Measurements from ENCODE around the gene PPP4R2.

The PPP4R2 gene

GRCh38 chr3:72950801-72951200, 45.8 kb upstream of the PPP4R2 start:
- H2BK120ac ChIP-seq (ENCODE audit: insufficient read depth, low read length, poor library complexity) = no peak overlapping the region
- H4K8ac ChIP-seq (ENCODE audit: low read depth, low read length) = no peak overlapping the region
- no peaks in the 10 kb centered on the region for H3K9me3 ChIP-seq (ENCODE audit: insufficient read depth, low read depth, low read length)
- no peak overlapping the region for H2AK5ac ChIP-seq (ENCODE audit: low read length)
- H3K36me3 ChIP-seq (ENCODE audit: control insufficient read depth in 1 of 2, insufficient read depth in 2 of 2, low read length in 2 of 2) = no peaks in the 10 kb centered on the region
- no peak overlapping the region for H3K4me3 ChIP-seq (ENCODE audit: low read depth, low read length)
- H3K23ac ChIP-seq (ENCODE audit: low read length) = no peak overlapping the region
- no peak overlapping the region for H4K91ac ChIP-seq (ENCODE audit: low read depth, low read length)
- no CpG with 5 or more reads among the region's 4 CpGs for WGBS (ENCODE audit: extremely low coverage, insufficient coverage, insufficient read length)
- no peak overlapping the region for H3K14ac ChIP-seq (ENCODE audit: low read length)
- no peak overlapping the region for H3K9ac ChIP-seq (ENCODE audit: low read length)
- no peak overlapping the region for H2BK5ac ChIP-seq (ENCODE audit: low read depth, low read length, poor library complexity)
- no peak for DNase-seq
- H3K18ac ChIP-seq (ENCODE audit: low read length) = no peak overlapping the region
- no peaks in the 10 kb centered on the region for H3K79me2 ChIP-seq (ENCODE audit: control insufficient read depth, insufficient read depth, low read length, poor library complexity)
- H2AFZ ChIP-seq (ENCODE audit: insufficient read depth, low read length, poor library complexity) = no peak overlapping the region
- H3K79me1 ChIP-seq (ENCODE audit: low read length) = no peaks in the 10 kb centered on the region
- no peak overlapping the region for H2BK12ac ChIP-seq (ENCODE audit: low read length)
- no peak overlapping the region for H3K27ac ChIP-seq (ENCODE audit: low read depth, low read length)
- H3K4ac ChIP-seq (ENCODE audit: low read depth, low read length) = no peak overlapping the region
- H4K12ac ChIP-seq (ENCODE audit: low read depth, low read length) = no peak overlapping the region
- no peak overlapping the region for H3K4me2 ChIP-seq (ENCODE audit: low read length)
- H3K4me1 ChIP-seq (ENCODE audit: control insufficient read depth in 1 of 2, insufficient read depth in 2 of 2, low read length in 2 of 2) = peaks cover 7 to 9% of the 10 kb centered on the region in 2 experiments
- no peaks in the 10 kb centered on the region for H3K27me3 ChIP-seq (ENCODE audit: insufficient read depth, low read length)

- Histone ChIP-seq H3K23ac (ENCODE audit: low read length) (no peak overlapping the region), H3K4me2 (ENCODE audit: low read length) (peak overlapping the region; percentile 38), H3K4ac (ENCODE audit: low read depth, low read length) (no peak overlapping the region), H3K79me2 (ENCODE audit: control insufficient read depth, insufficient read depth, low read length, poor library complexity) (no peaks in the 10 kb centered on the region), H3K14ac (ENCODE audit: low read length) (no peak overlapping the region), H3K27ac (ENCODE audit: low read depth, low read length) (no peak overlapping the region), H3K79me1 (ENCODE audit: low read length) (no peaks in the 10 kb centered on the region), H4K12ac (ENCODE audit: low read depth, low read length) (no peak overlapping the region), H3K18ac (ENCODE audit: low read length) (no peak overlapping the region), H2AFZ (ENCODE audit: insufficient read depth, low read length, poor library complexity) (no peak overlapping the region), H3K9me3 (ENCODE audit: insufficient read depth, low read depth, low read length) (no peaks in the 10 kb centered on the region), H3K9ac (ENCODE audit: low read length) (no peak overlapping the region), H2BK12ac (ENCODE audit: low read length) (no peak overlapping the region), H2BK120ac (ENCODE audit: insufficient read depth, low read length, poor library complexity) (no peak overlapping the region), H3K4me1 (ENCODE audit: control insufficient read depth in 1 of 2, insufficient read depth in 2 of 2, low read length in 2 of 2) (peaks cover 4 to 7% of the 10 kb centered on the region in 2 experiments), H2AK5ac (ENCODE audit: low read length) (no peak overlapping the region), H2BK5ac (ENCODE audit: low read depth, low read length, poor library complexity) (no peak overlapping the region), H3K36me3 (ENCODE audit: control insufficient read depth in 1 of 2, insufficient read depth in 2 of 2, low read length in 2 of 2) (no peaks in the 10 kb centered on the region), H4K8ac (ENCODE audit: low read depth, low read length) (no peak overlapping the region), H3K4me3 (ENCODE audit: low read depth, low read length) (no peak overlapping the region), H3K27me3 (ENCODE audit: insufficient read depth, low read length) (no peaks in the 10 kb centered on the region), H4K91ac (ENCODE audit: low read depth, low read length) (no peak overlapping the region)
- WGBS (ENCODE audit: extremely low coverage, insufficient coverage, insufficient read length) = no CpG with 5 or more reads among the region's 6 CpGs
- DNase-seq = peak in 1 of 2 donors; percentile 63
These were observed 45.3 kb upstream of the PPP4R2 start for GRCh38 chr3:72951259-72951722.

- WGBS (ENCODE audit: extremely low coverage, insufficient coverage, insufficient read length) = no CpG with 5 or more reads among the region's 7 CpGs
These were observed 43.2 kb upstream of the PPP4R2 start for GRCh38 chr3:72953325-72953956.

GRCh38 chr3:72957297-72957696, 39.3 kb upstream of the PPP4R2 start:
- no peak overlapping the region for H2BK5ac ChIP-seq (ENCODE audit: low read depth, low read length, poor library complexity)
- no peak overlapping the region for H3K18ac ChIP-seq (ENCODE audit: low read length)
- peak overlapping the region; percentile 49 for H2BK120ac ChIP-seq (ENCODE audit: insufficient read depth, low read length, poor library complexity)
- H3K14ac ChIP-seq (ENCODE audit: low read length) = no peak overlapping the region
- no peak overlapping the region for H4K91ac ChIP-seq (ENCODE audit: low read depth, low read length)
- no peak overlapping the region for H2AFZ ChIP-seq (ENCODE audit: insufficient read depth, low read length, poor library complexity)
- no peak overlapping the region for H3K4me2 ChIP-seq (ENCODE audit: low read length)
- no peak overlapping the region for H2AK5ac ChIP-seq (ENCODE audit: low read length)
- no peak overlapping the region for H2BK12ac ChIP-seq (ENCODE audit: low read length)
- no peak overlapping the region for H3K4ac ChIP-seq (ENCODE audit: low read depth, low read length)
- no peak overlapping the region for H3K4me3 ChIP-seq (ENCODE audit: low read depth, low read length)
- H3K9me3 ChIP-seq (ENCODE audit: insufficient read depth, low read depth, low read length) = no peaks in the 10 kb centered on the region
- H3K4me1 ChIP-seq (ENCODE audit: control insufficient read depth in 1 of 2, insufficient read depth in 2 of 2, low read length in 2 of 2) = peaks cover 7 to 12% of the 10 kb centered on the region in 2 experiments
- H3K27me3 ChIP-seq (ENCODE audit: insufficient read depth, low read length) = no peaks in the 10 kb centered on the region
- H3K9ac ChIP-seq (ENCODE audit: low read length) = no peak overlapping the region
- no peak overlapping the region for H3K23ac ChIP-seq (ENCODE audit: low read length)
- no peak overlapping the region for H4K8ac ChIP-seq (ENCODE audit: low read depth, low read length)
- peaks cover 0 to 4% of the 10 kb centered on the region in 2 experiments for H3K36me3 ChIP-seq (ENCODE audit: control insufficient read depth in 1 of 2, insufficient read depth in 2 of 2, low read length in 2 of 2)
- no peak overlapping the region for H4K12ac ChIP-seq (ENCODE audit: low read depth, low read length)
- H3K27ac ChIP-seq (ENCODE audit: low read depth, low read length) = no peak overlapping the region
- no peak for DNase-seq
- H3K79me1 ChIP-seq (ENCODE audit: low read length) = no peaks in the 10 kb centered on the region
- no CpG with 5 or more reads among the region's 8 CpGs for WGBS (ENCODE audit: extremely low coverage, insufficient coverage, insufficient read length)
- no peaks in the 10 kb centered on the region for H3K79me2 ChIP-seq (ENCODE audit: control insufficient read depth, insufficient read depth, low read length, poor library complexity)

More at GRCh38 chr3:72953325-72953956, 43.2 kb upstream of the PPP4R2 start:
- Histone ChIP-seq H2BK120ac (ENCODE audit: insufficient read depth, low read length, poor library complexity) (no peak overlapping the region), H3K4ac (ENCODE audit: low read depth, low read length) (no peak overlapping the region), H4K12ac (ENCODE audit: low read depth, low read length) (no peak overlapping the region), H3K27me3 (ENCODE audit: insufficient read depth, low read length) (no peaks in the 10 kb centered on the region), H3K79me2 (ENCODE audit: control insufficient read depth, insufficient read depth, low read length, poor library complexity) (no peaks in the 10 kb centered on the region), H3K18ac (ENCODE audit: low read length) (no peak overlapping the region), H3K79me1 (ENCODE audit: low read length) (no peaks in the 10 kb centered on the region), H2AFZ (ENCODE audit: insufficient read depth, low read length, poor library complexity) (no peak overlapping the region), H3K9ac (ENCODE audit: low read length) (no peak overlapping the region), H3K4me3 (ENCODE audit: low read depth, low read length) (no peak overlapping the region), H4K91ac (ENCODE audit: low read depth, low read length) (no peak overlapping the region), H3K14ac (ENCODE audit: low read length) (no peak overlapping the region), H3K23ac (ENCODE audit: low read length) (no peak overlapping the region), H3K9me3 (ENCODE audit: insufficient read depth, low read depth, low read length) (no peaks in the 10 kb centered on the region), H2AK5ac (ENCODE audit: low read length) (no peak overlapping the region), H2BK5ac (ENCODE audit: low read depth, low read length, poor library complexity) (no peak overlapping the region), H3K4me2 (ENCODE audit: low read length) (no peak overlapping the region), H3K27ac (ENCODE audit: low read depth, low read length) (no peak overlapping the region), H2BK12ac (ENCODE audit: low read length) (peak overlapping the region; percentile 6), H3K4me1 (ENCODE audit: control insufficient read depth in 1 of 2, insufficient read depth in 2 of 2, low read length in 2 of 2) (peaks cover 4 to 7% of the 10 kb centered on the region in 2 experiments), H4K8ac (ENCODE audit: low read depth, low read length) (no peak overlapping the region), H3K36me3 (ENCODE audit: control insufficient read depth in 1 of 2, insufficient read depth in 2 of 2, low read length in 2 of 2) (peaks cover 0 to 4% of the 10 kb centered on the region in 2 experiments)
- DNase-seq = peak; percentile 90 to 95

All from trophoblast cell (in vitro differentiated cells and primary cell).